Measurements from ENCODE around the gene ARSK. TPM values are rescaled to one million over a fixed set of nuclear protein-coding genes. Genes with fewer than 3 reads are reported as not detected.

Gene ARSK
- total and polyA plus RNA-seq, 2 of the 13 experiments (the other 11 are each of a cell fraction or from before 2014, with no cell fraction given), result 7.9 TPM

GRCh38 chr5:95554647-95555548 is at the start of gene ARSK, which contains the start of gene SKIC3 (continued):
- TF ChIP-seq NR2F2 (IDR thresholded peaks at IDR 0.05; ENCODE audit: borderline replicate concordance, low read depth), result no peak
- no peak; the same call in 1 of the 2 replicates for TF ChIP-seq GMEB2 (CRISPR knock-in tag; IDR thresholded peaks at IDR 0.05; ENCODE audit: low read depth)
- peak; percentile 72; the same call in 1 of the 2 replicates for TF ChIP-seq ZSCAN21 (CRISPR knock-in tag; IDR thresholded peaks at IDR 0.05; ENCODE audit: borderline replicate concordance)
- no peak for TF ChIP-seq PREB (CRISPR knock-in tag; IDR thresholded peaks at IDR 0.05)
- TF ChIP-seq ZNF281 (CRISPR knock-in tag; IDR thresholded peaks at IDR 0.05; ENCODE audit: borderline replicate concordance), result peak; percentile 50; the same call in 1 of the 2 replicates
- TF ChIP-seq ZNF354B (CRISPR knock-in tag; IDR thresholded peaks at IDR 0.05), result 0 out of 2 replicates have a peak, but pooled peaks have one; percentile 38
- TF ChIP-seq U2AF2 (IDR thresholded peaks at IDR 0.05; ENCODE audit: low read depth, low read length), result no peak
- TF ChIP-seq MAX (IDR thresholded peaks at IDR 0.05), result peak; percentile 72
- no peak for TF ChIP-seq ATF1 (CRISPR knock-in tag; IDR thresholded peaks at IDR 0.05)
- TF ChIP-seq YY1 (IDR thresholded peaks at IDR 0.05; ENCODE audit: insufficient read depth, insufficient replicate concordance, low read depth, low read length), result peak; percentile 36
- TF ChIP-seq ZSCAN25 (CRISPR knock-in tag; IDR thresholded peaks at IDR 0.05), result peak; percentile 75; the same call in 1 of the 2 replicates
- TF ChIP-seq E2F5 (CRISPR knock-in tag; conservative IDR thresholded peaks at IDR 0.05), result peak; percentile 73; the same call in 1 of the 2 replicates
- TF ChIP-seq BORCS8-MEF2B (CRISPR knock-in tag; IDR thresholded peaks at IDR 0.05), result no peak
- no peak for TF ChIP-seq ZNF737 (CRISPR knock-in tag; IDR thresholded peaks at IDR 0.05; ENCODE audit: borderline replicate concordance)
- TF ChIP-seq ZNF496 (CRISPR knock-in tag; IDR thresholded peaks at IDR 0.05; ENCODE audit: insufficient replicate concordance), result no peak
- TF ChIP-seq ZNF264 (CRISPR knock-in tag; IDR thresholded peaks at IDR 0.05), result peak; percentile 97
- no peak for TF ChIP-seq ZNF558 (CRISPR knock-in tag; IDR thresholded peaks at IDR 0.05; ENCODE audit: borderline replicate concordance)
- no peak for TF ChIP-seq HINFP (CRISPR knock-in tag; IDR thresholded peaks at IDR 0.05; ENCODE audit: low read depth)
- no peak for TF ChIP-seq ZSCAN20 (CRISPR knock-in tag; IDR thresholded peaks at IDR 0.05; ENCODE audit: borderline replicate concordance)
- TF ChIP-seq EZH2 (conservative IDR thresholded peaks at IDR 0.05; ENCODE audit: low read depth, low read length), result no peak

Data from HepG2 (cell line).